ENCODE data around the gene TMPRSS3.

DNA sequence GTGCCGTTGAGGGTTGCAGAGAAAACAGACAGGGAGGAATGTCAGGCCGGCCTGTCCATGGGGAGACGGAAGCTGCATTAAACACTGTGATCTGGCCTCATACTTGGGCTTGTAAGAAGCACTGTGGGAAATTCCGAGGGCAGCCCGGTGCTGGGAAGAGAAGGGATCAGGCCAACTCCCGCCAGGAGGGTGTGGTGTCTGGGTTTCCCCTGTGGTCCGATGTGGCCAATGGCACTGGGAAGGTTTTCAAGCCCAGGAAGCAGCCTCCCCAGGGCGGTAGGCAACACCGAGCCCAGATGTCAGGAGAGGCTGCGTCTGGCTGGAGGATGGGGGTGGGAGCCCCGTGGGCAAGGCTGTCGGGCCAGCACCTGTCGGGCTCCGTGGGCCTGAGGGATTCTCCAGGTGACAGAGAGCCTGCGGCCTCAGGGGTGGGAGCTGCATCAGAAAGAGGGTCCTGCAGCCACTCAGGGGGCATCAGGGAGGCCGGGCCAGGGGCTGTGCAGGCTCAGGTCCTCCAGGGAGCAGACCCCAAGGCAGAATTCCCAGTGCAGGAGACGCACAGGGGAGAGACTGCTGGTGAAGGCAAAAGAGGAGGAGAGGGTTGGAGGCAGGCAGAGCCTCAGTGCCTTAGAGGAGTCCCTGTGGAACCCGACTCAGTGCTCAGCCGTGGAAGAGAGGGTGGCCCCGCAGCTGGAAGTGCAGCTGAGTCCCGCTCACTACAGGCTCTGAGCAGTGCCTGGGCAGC, 16.2 kb upstream of the TMPRSS3 start:
- TF ChIP-seq POLR2AphosphoS5 (IDR thresholded peaks at IDR 0.05), result no peak
- no peak for TF ChIP-seq CTCF (IDR thresholded peaks at IDR 0.05 in 8 of 11, conservative IDR thresholded peaks at IDR 0.05 in 3 of 11)

All from spleen (tissue), 7 donors.